HPDE6-E6E7 (cell line): ENCODE measurements around the gene SMAD6.
"Not testable (repeated sequence)": the region's sequence is repeated elsewhere in the genome, so short reads cannot be mapped to it uniquely, and the experiment has no call there.

Source experiments
- DNase-seq: peaks from one replicate; pipeline ENCODE4 v3.0.0; 2011; ENCODE audit warnings: missing footprints; ENCODE audit errors: extremely low spot score

SMAD6 gene

DNA sequence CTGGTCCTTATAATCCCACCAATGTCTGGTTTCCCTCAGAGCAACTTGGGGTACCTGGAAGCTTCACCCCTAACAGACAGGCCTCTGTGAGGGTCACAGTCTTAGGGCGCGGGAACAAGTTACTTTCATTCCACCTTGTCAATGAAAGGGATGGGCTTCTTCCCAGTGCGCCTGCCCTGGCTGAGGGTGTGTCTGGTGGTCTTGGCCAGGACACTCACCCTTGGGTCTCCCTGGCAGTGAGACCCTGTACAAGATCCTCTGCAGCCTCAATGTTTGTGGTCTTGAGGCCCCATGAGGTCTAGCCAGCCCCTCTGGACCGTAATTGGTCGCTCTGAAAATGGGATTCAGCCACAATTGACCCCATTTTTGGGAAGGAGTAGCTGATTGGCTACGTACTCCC lies 40.2 kb downstream of the SMAD6 start:
- no peak for DNase-seq

DNA sequence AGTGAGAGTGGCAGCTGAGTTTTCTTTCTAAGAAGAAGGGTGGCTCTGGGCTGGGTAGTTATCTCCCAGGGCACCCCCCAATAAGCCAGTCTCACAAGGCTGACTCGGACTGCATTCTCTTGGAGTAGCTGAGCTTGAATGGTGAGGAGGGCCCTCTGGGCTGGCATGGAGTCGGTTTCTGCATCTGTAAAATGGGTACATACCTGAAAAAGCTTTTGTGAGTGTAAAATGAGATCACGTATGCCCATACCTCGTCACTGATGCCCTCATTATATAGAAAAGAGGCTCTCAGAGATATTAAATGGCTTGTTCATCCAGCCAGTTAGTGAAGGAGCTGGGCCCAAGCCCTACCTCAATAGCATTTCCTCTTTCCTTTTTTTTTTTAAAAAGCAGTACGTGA lies 41.2 kb downstream of the SMAD6 start:
- DNase-seq = no peak

DNA sequence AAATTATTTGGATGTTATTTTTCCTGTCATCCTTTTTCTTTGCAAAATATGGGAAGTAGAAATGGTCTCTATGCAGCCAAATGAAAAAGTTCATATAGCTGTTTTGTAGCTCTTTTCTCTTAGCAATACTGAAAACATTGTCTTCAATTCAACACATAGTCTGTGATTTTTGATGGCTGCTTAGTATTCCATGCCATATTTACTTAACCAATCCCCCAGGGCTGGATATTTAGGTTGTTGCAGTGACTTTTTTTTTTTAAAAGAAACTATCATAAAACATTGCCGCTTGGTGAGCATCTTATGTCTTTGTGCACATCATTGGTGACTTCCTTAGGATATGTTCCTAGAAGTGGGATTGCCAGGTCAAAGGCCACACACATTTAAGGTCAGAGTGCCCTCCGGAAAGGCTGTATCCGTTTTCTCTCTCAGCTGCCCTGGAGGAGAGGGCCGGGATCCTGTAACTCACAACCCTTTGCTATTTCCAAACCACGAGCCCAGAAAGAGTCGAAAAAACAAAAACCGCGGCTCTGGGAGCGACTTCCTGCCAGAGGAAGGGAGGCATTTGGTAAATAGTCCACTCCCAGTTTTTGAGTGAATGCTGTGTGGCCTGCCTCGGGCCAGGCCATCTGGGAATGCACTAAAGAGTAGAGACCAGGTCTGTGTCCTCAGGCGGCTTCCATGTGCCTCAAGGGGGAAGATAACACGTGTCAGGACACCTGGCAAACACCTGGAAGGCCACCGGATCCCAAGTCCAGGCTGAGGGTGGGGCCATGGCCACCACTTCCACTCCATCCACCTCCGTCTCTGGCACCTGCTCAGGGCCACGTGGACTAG lies 41.9 kb downstream of the SMAD6 start:
- no peak for DNase-seq

DNA sequence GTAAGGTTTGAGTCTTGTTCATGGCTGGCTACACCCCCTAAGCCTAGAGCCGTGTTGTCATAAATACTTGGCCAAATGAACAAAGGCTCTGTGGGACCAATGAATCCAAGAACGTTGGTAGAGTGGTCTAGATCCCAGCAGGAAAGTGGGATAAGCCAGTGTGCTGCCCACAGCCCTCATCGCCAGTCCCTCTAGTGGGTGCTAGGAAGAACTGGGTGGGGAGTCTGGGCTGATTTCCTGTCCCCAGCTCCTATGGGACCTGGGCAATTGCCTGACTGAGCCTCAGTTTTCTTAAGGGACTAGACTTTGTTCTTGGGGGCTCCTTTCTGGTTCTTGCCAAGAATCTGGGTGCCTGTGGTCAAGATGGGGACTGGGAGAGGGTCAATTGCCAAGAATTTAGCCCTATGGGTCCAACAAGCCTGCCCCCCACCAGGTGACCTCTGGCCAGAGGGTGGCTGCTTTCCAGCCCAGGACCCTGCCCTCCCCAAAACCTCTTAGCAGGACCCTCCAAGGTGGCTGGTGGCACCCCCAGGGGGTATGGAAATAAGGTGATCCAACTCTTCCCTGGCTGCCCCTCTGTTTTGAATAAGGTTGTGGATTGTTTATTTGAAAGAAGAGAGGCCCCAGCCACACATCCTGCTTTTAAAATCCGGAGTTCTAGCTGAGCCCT lies 42.7 kb downstream of the SMAD6 start:
- no peak for DNase-seq

DNA sequence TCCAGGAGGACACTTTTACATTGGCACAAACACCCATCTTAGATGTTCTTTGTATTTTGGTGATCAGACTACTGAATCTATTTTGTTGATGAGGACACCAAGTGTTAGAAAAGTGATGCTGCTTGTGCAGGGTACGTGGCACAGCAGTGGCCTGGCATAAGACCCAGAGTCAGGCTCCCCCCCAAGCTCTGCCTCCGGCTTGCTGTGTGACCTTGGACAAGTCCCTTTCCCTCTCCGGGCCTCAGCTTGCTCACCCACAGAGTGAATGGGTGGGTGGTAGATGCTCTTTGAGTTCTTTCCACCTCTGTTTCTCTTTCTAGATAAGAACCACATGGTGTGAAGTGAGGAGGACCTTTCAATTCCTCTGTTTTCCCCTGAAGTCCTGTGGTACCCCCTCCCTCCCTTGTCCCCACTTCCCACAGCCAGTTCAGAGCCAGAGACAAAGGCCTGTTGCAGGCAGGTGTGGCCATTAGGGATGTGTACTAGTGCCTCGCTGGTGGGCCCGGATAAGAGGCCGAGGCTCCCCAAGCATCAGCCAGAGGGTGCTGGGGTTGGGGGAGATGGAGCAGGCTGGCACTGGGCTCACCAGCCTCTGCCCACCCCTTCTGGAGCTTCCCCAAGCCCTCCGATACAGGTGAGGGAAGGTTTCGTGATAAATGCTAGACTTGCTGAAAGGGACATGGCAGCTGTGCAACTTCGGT lies 43.6 kb downstream of the SMAD6 start:
- no peak for DNase-seq

DNA sequence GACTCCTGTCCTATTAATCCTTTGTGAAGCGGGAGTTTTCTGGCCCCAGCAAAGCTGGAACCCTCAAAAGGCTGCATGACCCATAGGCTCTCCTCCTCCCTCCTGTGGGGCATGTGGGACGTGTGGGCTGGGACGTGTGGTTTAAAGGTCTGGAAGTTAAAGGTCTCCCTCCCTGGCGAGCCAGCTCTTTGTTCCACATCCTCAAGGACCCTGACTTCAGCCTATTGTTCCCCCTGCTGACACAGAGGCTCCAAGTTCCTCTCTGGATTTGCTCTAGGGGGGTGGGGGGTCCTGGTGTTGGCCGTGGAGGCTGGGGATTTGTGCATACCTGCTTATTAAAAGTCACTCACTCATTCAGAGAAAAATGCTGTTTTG lies 44.2 kb downstream of the SMAD6 start:
- no peak for DNase-seq

DNA sequence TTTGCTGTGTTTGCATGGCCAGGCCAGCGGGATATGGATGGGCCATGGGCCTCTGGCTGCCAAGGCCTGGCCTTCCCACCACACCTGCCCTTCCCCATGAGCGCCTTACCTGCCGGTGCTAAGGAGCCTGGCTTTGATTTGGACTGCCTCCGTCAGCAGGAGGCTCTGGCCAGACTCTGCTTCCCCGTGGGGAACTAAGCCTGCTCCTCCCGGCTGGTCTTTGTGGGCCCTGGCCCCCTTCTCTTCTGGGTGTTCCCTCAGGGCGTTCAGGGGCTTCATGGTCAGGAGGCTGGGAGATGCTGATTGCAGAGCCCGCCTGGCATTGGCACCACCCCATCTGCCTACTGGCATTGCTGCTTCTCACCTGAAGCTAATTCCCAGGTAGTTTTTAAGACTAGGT lies 45.2 kb downstream of the SMAD6 start:
- DNase-seq = no peak

DNA sequence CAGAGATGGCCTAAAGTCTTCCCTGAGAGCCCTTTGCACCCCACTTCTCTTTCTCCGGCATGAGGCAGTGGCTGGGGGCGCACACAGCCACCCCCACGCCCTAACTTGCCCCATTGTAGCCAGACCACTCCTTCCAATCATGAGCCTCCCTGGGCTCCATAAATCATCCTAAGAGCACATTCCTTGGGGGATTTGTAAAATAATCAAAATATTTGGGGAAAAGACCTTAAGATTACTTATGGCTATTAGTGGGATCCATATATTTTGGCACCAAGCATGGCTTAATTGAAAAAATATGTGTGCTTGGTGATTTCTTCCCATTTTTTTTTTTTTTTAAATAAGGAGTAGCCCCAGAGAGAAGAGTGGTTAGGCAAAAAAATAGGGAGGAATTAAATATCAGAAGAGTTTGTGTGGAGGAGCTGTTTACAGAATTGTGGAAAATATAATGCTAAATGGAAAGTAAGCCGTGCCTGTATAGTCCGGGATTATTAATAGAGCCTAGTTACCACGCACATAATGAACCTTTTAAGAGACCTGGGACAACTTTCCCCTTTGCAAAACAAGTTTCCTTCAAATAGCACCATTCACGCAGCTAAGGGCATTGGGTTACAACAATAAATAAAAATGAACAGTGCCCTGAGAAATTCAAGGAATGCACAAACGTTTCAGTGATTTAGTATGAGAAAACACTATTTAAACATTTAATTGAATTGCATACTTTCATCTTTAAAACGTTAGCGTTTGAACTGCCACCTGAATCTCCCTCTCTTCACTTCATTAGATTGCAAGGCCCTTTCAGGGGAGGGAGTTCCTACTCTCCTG lies 46.1 kb downstream of the SMAD6 start:
- DNase-seq = no peak

DNA sequence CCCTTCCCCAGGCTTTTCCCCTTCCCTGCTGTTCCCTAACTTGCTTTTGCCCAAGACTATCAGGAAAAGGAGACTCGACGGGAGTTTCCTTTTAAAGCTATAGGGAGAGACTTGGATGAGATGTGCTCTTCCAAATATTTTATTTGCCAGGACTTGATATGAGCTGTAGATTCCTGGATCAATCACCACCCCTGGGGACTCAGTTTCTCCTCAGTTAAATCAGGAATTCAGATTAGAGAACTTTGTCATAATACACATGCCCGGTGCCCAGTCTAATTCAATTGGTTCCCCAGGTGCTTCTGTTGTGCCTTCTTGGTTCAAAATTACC lies 46.6 kb downstream of the SMAD6 start:
- DNase-seq = no peak

DNA sequence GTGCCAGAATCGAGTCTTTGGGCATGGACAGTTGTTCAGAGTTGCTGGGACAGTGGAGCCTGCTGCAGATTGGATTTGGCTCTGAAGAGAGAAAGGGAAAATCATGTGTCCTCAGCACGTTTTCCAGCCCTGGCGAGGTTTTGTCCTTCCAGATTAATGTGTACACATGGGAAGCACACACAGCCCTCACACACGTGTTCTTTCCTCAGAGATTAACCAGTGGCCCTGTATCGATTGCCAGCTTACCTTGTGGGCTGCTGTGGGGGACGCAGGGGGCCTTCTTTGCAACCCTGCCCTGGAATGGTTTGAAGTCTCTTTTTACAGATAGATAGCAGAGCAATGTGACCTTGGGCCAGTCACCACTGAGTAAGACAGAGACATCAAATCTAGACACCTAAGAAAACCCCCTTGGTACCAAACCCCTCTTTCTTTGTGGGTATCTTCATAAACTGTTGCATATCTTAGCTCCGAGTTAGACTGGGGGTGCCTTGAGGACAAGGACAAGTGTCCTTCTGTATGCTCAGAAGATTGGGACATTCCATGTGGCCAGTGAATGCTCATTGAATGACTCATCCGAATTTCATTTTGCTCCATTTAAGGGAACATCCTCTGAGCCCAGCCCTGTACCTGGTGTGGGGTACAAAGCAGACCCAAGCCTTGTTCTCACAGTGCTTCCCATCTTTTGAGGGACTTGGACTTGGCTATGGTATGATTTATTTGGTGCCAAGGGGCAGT lies 48.0 kb downstream of the SMAD6 start:
- DNase-seq = no peak

DNA sequence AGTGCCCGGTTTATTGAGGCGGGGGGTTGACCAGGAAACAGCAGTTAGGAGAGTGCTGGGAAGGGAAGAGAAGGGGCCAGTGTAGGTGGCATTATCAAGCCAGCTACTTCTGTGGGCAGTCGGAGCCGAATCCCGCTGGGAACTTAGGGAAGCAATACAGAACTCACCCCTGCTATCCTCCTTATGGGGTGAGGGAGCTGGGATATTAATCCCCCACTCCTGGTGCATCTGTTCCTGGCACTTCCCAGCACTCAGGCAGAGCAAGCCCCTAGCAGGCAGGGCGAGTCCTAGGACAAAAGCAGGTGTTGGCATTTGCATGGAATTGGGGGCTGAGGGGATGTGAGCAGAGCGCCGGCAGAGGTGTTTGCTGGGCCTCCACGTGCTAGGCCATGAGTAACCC lies 48.6 kb downstream of the SMAD6 start:
- no peak for DNase-seq

DNA sequence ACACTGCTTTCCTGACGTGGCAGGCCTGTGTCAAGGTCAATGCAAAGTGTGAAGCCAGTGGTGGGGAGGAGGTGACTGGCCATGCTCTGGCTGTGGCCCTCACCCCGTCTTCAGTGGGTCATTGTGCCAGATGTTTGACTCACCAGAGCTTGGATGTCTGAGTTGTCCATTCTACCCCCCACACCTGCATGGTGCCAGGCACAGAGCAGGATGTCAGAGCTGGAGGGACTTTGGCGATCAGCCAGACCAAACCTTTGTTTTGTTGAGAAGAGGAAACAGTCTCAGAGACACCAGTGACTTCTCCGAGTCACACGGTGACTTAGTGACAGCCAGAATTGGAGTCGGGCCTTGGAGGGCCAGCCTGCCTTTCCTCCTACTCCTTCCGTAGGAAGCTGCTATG lies 49.5 kb downstream of the SMAD6 start:
- DNase-seq = no peak

DNA sequence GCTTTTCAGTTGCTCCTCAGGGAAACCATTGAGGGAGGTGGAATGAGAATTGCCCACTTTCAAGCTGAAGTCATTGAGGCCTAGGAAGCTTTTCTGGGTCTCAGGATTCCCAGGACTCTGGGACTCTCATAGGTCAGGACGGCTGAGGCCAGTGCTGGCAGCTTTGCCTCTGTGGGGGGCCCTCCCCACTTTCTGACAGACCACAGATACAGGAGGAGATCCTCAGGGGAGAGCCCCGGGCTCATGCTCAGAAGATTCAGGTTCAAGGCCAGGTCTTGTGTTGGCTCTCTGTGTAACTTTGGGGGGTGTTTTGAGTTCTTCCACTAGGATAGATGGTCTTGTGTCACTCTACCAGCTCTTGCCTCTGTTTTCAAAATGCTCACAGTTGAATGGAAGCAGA lies 50.0 kb downstream of the SMAD6 start:
- DNase-seq = no peak

DNA sequence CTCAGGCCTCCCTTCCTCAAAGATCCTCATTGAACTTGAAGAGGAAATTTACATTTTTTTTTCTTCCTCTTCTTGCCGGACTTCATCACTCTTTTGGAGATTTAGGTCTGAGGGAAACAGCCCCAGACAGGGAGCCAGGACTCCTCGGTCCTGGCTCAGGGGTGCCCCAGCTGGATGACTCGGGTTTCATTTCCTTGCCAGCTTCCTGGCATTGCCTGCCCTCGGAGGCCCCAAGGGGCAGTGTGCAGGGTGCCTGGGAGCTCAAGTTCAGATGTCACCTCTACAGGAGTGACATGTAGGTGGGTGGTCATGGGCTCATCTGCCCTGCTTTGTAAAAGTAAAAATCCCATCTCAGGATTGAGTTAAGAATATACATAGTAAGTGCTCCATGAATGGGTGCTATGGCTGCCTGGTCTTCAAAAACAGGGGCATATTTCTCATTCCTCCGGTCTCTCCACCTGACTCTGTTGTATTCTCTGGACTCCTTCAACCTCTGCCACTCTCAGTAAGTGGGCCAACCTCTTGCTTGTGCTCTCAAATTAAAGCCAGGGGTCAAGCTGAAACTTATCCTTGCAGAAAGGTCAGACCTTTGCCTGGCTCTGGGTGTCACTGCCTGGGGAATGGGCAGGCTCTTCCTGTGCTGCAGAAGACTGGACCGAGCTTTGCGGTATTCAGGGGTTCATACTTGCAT lies 51.8 kb downstream of the SMAD6 start:
- no peak for DNase-seq

DNA sequence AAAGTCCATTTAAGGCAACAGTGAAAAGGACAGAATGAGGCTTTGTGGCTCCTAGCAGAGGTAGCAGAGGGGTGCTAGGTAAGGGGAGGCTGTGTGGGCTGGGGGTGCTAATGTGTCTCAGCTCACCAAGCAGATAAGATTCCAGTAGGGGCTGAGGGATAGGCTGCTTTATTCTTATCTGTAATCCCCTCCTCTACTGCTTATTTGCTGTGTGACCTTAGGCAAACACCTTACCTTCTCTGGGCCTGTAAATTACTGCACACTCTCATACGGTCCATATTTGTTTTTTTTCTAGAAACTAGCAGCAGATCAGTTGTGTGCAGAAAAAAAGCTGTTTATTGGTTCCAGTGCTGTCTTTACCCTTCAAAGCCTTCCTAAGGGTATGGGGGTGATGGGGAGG lies 52.8 kb downstream of the SMAD6 start:
- no peak for DNase-seq

DNA sequence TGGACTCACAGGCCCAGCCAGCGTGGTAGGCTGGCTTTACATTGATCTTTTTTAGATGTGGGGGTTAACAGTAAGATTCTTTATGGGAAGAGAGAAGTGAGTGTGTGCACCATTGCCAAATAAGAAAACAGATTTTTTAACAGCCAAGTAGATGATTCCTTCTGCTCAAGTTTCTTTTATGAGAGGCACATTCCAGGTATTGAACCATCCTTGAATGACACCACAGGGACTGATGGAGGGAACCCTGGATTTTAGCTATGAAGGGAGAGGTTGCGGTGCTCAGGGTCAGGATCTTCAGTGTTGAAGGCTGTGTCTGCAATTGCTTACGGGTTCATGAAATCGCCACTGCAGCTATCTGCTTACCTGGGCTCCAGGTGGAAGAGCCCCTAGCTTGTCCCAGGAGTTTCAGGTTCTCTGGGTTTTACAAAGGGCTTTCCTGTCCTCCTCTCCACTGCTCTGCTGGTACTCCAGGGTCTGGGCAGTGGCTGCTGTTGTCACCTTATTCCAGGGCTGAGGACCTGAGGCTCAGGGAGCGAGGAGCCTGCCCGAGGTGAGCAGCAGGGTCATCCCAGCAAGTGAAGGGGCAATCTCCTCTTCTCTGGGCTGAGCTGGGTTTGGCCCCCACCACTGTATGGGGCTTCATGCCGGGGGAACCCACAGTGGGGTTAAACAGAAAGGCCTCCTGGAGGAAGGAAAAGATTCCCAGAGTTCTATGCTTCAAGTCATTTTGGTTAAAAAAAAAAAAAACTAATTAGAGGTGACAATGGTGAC lies 53.4 kb downstream of the SMAD6 start:
- DNase-seq = no peak

DNA sequence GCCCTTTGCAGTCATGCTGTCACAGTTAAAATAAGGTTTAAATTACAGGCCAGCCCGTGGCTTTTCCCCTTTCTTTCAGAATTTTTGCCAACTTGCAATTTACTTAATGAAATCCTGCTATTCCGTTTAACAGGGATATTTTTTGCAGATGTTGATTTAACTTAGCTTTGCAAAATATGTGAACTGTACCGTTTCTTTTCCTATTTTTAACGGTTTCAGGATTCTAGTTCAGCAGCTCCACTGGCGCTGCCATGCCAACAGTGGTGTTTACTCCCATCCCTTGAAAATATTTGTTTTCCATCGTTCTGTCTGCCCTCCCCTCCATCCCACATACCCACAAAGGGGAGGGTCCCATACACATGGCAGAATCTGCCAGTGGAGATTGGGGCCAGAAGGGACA lies 54.3 kb downstream of the SMAD6 start:
- DNase-seq = no peak

DNA sequence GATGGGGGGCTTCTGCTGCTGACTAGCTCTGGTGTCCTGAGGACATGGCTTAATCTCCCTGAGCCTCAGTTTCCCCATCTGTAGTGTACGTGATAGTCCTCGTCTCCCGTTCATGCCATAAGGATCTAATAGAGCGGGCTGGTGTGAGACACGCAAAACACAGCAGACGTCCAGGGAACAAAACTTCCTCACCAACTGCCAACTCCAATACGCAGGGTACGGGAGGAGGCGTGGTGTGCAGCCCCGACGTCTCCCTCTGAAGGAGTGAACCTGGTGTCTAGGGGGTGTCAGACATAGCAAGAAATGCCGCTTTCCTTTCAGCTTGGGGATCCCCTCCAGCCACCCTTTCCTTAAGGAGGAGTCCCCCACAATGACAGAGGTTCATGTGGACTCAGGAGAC lies 55.0 kb downstream of the SMAD6 start:
- no peak for DNase-seq

DNA sequence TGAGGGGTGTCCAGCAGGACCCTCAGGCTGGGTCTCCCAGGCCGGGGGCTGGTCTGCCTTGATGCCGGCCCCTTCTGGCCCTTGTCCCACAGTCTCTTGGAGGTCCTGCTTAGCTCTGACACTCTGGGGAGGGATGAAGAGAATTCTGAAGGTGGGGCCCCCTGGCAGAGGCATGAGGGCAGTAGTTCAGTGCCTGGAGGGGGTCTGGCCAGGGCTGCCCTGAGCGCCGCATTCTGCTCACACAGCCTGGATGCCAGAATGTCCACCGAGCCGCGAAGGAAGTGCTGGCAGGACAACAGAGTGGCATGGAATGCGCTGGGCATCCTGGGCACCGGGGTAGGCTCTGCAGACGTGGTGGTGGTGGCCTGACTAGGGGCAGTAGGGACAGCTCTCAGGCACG lies 55.5 kb downstream of the SMAD6 start:
- DNase-seq = no peak

DNA sequence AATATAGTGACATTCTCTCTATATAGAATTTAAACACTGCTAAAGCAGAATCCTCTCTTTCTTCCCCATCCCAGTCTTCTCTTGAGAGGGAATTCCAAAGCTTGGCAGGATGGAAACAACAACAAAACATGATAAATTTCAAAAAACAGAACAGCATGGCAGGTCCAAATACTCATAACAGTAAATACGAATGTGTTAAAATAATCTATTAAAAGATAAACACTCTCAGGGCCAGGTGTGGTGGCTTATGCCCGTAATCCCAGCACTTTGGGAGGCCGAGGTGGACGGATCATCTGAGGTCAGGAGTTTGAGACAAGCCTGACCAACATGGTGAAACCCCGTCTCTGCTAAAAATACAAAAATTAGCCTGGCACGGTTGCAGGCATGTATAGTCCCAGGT lies 56.2 kb downstream of the SMAD6 start:
- DNase-seq = not testable (repeated sequence)
